ENCODE data around the gene SLC7A1. TPM values are rescaled to one million over a fixed set of nuclear protein-coding genes. Genes with fewer than 3 reads are reported as not detected.

Gene SLC7A1
- polyA plus RNA-seq, 4 donors = 3.2 to 34.6 (median 7.5) TPM

DNA sequence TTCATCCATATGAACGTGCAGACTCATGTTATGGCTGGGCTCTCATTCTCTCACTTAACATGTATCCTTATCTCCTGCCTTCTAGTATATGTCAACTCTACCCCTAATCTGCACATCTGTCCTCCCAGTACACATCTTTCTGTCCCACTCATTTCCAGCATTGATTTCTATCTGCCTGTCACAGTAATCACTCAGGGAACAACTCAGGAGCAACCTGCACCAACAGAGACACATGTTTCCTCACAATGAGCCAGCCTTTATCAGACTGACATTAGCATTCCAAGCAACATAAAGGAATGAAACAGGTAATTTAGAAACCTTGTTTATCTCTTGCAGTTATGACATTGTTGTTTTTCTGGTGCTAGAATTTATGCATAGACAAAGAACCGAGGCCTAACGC, 17.6 kb upstream of the SLC7A1 start:
- WGBS, 3 donors = 80 to 85% (median 81%) methylated on average over 3 of the region's 3 CpGs
- DNase-seq (no peak), FAIRE-seq (no peak)
- Histone ChIP-seq H3K27me3 (ENCODE audit: control insufficient read depth in 3 of 3, insufficient read depth in 3 of 3, low read length in 3 of 3) (peaks cover 0 to 7% (median 0%) of the 10 kb centered on the region in 3 donors), H3K4me1 (ENCODE audit: control insufficient read depth in 3 of 3, insufficient read depth in 2 of 3, low read depth in 1 of 3, low read length in 2 of 3) (no peaks in the 10 kb centered on the region), H3K36me3 (ENCODE audit: control insufficient read depth in 3 of 3, insufficient read depth in 2 of 3, low read depth in 1 of 3, low read length in 3 of 3) (no peaks in the 10 kb centered on the region), H3K4me3 (ENCODE audit: low read depth in 1 of 3, low read length in 3 of 3) (no peak overlapping the region), H3K27ac (ENCODE audit: low read depth in 1 of 3, low read length in 2 of 3) (no peak overlapping the region), H3K9me3 (ENCODE audit: control insufficient read depth in 2 of 2, insufficient read depth in 1 of 2, low read depth in 1 of 2, low read length in 1 of 2) (no peaks in the 10 kb centered on the region)

- WGBS, 3 donors = 97% methylated on average over 1 of the region's 1 CpG
- Histone ChIP-seq H3K36me3 (ENCODE audit: control insufficient read depth in 3 of 3, insufficient read depth in 2 of 3, low read depth in 1 of 3, low read length in 3 of 3) (no peaks in the 10 kb centered on the region), H3K27ac (ENCODE audit: low read depth in 1 of 3, low read length in 2 of 3) (no peak overlapping the region), H3K4me3 (ENCODE audit: low read depth in 1 of 3, low read length in 3 of 3) (no peak overlapping the region), H3K9me3 (ENCODE audit: control insufficient read depth in 2 of 2, insufficient read depth in 1 of 2, low read depth in 1 of 2, low read length in 1 of 2) (no peaks in the 10 kb centered on the region), H3K27me3 (ENCODE audit: control insufficient read depth in 3 of 3, insufficient read depth in 3 of 3, low read length in 3 of 3) (peaks cover 0 to 3% (median under 1%) of the 10 kb centered on the region in 3 donors), H3K4me1 (ENCODE audit: control insufficient read depth in 3 of 3, insufficient read depth in 2 of 3, low read depth in 1 of 3, low read length in 2 of 3) (no peaks in the 10 kb centered on the region)
- DNase-seq = no peak
- FAIRE-seq = no peak
Measured at GRCh38 chr13:29607465-29607864, 12.0 kb upstream of the SLC7A1 start.

DNA sequence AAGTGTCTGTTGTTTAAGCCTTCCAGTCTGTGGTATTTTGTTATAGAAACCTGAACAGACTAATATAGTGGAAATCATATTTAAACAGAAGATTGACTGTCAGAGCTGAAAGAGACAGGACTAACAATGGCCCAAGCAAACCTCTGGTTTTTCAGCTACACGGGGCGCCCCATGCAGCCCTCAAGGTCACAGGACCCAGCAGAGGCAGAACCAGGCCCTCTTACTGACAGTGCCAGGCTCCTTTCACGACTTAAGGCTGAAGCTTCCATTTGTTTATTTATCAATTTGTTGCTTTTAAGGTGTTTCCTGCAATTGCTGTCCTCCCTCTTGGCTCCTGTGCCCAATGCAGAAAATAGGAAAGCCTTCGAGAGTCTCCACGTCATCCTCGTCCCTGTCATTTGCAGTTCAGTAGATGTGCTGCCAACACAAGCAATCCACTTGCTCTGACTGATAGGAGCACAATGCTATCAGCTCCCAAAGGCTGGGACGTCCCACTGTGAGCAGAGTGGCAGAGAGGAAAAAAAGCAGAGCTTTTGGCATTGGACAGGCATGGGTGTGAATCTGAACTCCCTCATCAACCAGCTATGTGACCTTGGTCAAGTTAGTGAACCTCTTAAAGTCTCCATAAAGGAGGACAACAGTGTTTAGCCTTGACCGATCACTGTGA, 10.5 kb upstream of the SLC7A1 start:
- no peak for DNase-seq
- Histone ChIP-seq H3K27me3 (ENCODE audit: control insufficient read depth in 3 of 3, insufficient read depth in 3 of 3, low read length in 3 of 3) (peaks cover 0 to 3% (median 0%) of the 10 kb centered on the region in 3 donors), H3K27ac (ENCODE audit: low read depth in 1 of 3, low read length in 2 of 3) (no peak overlapping the region), H3K36me3 (ENCODE audit: control insufficient read depth in 3 of 3, insufficient read depth in 2 of 3, low read depth in 1 of 3, low read length in 3 of 3) (no peaks in the 10 kb centered on the region), H3K4me1 (ENCODE audit: control insufficient read depth in 3 of 3, insufficient read depth in 2 of 3, low read depth in 1 of 3, low read length in 2 of 3) (no peaks in the 10 kb centered on the region), H3K4me3 (ENCODE audit: low read depth in 1 of 3, low read length in 3 of 3) (no peak overlapping the region), H3K9me3 (ENCODE audit: control insufficient read depth in 2 of 2, insufficient read depth in 1 of 2, low read depth in 1 of 2, low read length in 1 of 2) (no peaks in the 10 kb centered on the region)
- 72 to 75% (median 72%) methylated on average over 8 of the region's 8 CpGs for WGBS, 3 donors
- no peak for FAIRE-seq

DNA sequence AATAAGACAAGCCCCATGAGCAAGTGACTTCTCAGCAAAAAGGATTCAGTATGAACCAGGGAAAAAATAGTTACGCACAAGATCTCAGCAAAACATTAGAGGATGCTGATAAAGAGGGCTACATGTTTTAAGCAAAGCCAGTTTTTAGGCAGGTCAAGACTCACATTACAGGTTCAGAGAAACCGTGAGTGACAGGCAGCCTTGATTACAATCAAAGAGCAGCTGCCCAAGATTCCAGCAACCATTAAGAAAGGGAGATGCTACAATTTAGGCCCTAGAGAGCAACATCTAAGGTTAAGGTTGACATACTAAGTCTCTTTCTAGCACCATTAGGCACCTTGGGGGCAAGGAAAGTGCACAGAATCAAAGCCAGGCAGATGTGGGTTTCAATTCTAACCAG, 2.8 kb upstream of the SLC7A1 start:
- Histone ChIP-seq H3K27me3 (ENCODE audit: control insufficient read depth in 3 of 3, insufficient read depth in 3 of 3, low read length in 3 of 3) (peaks cover 0 to 11% (median 0%) of the 10 kb centered on the region in 3 donors), H3K36me3 (ENCODE audit: control insufficient read depth in 3 of 3, insufficient read depth in 2 of 3, low read depth in 1 of 3, low read length in 3 of 3) (no peaks in the 10 kb centered on the region), H3K4me1 (ENCODE audit: control insufficient read depth in 3 of 3, insufficient read depth in 2 of 3, low read depth in 1 of 3, low read length in 2 of 3) (peaks cover 0 to 6% (median 0%) of the 10 kb centered on the region in 3 donors), H3K4me3 (ENCODE audit: low read depth in 1 of 3, low read length in 3 of 3) (no peak overlapping the region), H3K9me3 (ENCODE audit: control insufficient read depth in 2 of 2, insufficient read depth in 1 of 2, low read depth in 1 of 2, low read length in 1 of 2) (no peaks in the 10 kb centered on the region), H3K27ac (ENCODE audit: low read depth in 1 of 3, low read length in 2 of 3) (no peak overlapping the region)
- DNase-seq = no peak
- FAIRE-seq = no peak
- WGBS, 3 donors = 94 to 98% (median 94%) methylated on average over 2 of the region's 2 CpGs

- Histone ChIP-seq H3K27me3 (ENCODE audit: control insufficient read depth in 3 of 3, insufficient read depth in 3 of 3, low read length in 3 of 3) (peaks cover 0 to 11% (median 0%) of the 10 kb centered on the region in 3 donors), H3K4me3 (ENCODE audit: low read depth in 1 of 3, low read length in 3 of 3) (no peak overlapping the region), H3K27ac (ENCODE audit: low read depth in 1 of 3, low read length in 2 of 3) (no peak overlapping the region), H3K4me1 (ENCODE audit: control insufficient read depth in 3 of 3, insufficient read depth in 2 of 3, low read depth in 1 of 3, low read length in 2 of 3) (peaks cover 0 to 6% (median 0%) of the 10 kb centered on the region in 3 donors), H3K9me3 (ENCODE audit: control insufficient read depth in 2 of 2, insufficient read depth in 1 of 2, low read depth in 1 of 2, low read length in 1 of 2) (no peaks in the 10 kb centered on the region), H3K36me3 (ENCODE audit: control insufficient read depth in 3 of 3, insufficient read depth in 2 of 3, low read depth in 1 of 3, low read length in 3 of 3) (no peaks in the 10 kb centered on the region)
- FAIRE-seq (no peak), DNase-seq (no peak)
- 96 to 98% (median 96%) methylated on average over 3 of the region's 3 CpGs for WGBS, 3 donors
Measured at GRCh38 chr13:29597706-29598105, 2.2 kb upstream of the SLC7A1 start.

GRCh38 chr13:29597246-29597645, 1.8 kb upstream of the SLC7A1 start:
- H3K27ac ChIP-seq (ENCODE audit: low read depth in 1 of 3, low read length in 2 of 3) = no peak overlapping the region
- H3K4me3 ChIP-seq (ENCODE audit: low read depth in 1 of 3, low read length in 3 of 3) = no peak overlapping the region
- H3K27me3 ChIP-seq (ENCODE audit: control insufficient read depth in 3 of 3, insufficient read depth in 3 of 3, low read length in 3 of 3) = peaks cover 0 to 8% (median 0%) of the 10 kb centered on the region in 3 donors
- H3K4me1 ChIP-seq (ENCODE audit: control insufficient read depth in 3 of 3, insufficient read depth in 2 of 3, low read depth in 1 of 3, low read length in 2 of 3) = peaks cover 0 to 6% (median 0%) of the 10 kb centered on the region in 3 donors
- 91 to 92% (median 92%) methylated on average over 10 of the region's 10 CpGs for WGBS, 3 donors
- no peaks in the 10 kb centered on the region for H3K9me3 ChIP-seq (ENCODE audit: control insufficient read depth in 2 of 2, insufficient read depth in 1 of 2, low read depth in 1 of 2, low read length in 1 of 2)
- FAIRE-seq (no peak), DNase-seq (no peak)
- no peaks in the 10 kb centered on the region for H3K36me3 ChIP-seq (ENCODE audit: control insufficient read depth in 3 of 3, insufficient read depth in 2 of 3, low read depth in 1 of 3, low read length in 3 of 3)

DNA sequence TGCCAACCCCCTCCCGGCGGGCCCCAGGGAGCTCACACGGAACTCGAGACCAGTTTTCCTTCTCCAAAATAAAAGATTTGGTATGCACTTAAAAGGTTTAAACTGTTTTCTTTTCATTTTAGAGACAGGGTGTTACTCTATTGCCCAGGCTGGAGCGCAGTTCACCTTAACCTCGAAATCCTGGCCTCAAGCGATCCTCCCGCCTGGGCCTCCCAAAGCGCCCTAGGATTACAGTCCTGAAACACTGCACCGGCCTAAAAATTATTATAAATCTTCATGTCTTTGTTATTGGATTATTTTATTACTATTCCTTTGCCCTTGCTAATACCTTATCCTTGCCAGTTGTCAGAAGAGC, 553 bp upstream of the SLC7A1 start:
- no peak for FAIRE-seq
- H3K27ac ChIP-seq (ENCODE audit: low read depth in 1 of 3, low read length in 2 of 3) = peak overlapping the region in 1 of 3 donors; percentile 47
- 34 to 42% (median 42%) methylated on average over 10 of the region's 10 CpGs for WGBS, 3 donors

DNA sequence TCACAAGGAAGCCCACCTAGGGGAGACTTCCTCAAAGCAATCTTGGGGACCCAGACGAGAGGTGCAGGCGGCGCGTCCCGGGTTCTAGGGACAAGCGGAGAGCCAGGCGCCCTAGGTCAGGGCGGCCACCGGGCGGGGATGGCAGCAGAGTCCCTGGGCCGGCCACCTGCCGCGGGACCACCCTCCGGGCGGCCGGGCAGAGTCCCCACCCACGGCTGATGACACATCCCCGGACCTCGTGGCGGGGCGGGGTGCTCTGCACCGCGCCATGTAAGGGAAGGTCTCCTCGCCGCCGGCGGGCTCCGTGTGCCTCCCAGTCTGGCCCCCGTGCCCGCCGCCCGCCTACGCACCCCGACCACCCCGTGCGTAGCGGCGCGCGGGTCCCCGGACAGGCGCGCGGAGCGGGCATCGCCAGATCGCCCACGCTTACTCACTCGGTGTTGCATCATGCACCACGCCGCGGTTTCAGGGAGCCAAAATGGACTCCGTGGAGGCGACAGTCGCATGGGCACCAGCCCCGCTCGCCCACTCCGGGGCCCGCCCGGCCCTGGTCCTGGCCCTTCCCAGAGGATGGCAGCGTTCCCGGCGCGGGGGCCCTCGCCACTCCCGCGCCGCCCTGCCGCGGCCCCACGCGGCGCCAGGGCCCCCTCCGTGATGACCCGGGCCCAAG, 643 bp downstream of the SLC7A1 start:
- no peak for FAIRE-seq

More for the DNA sequence above, 553 bp upstream of the SLC7A1 start:
- H3K36me3 ChIP-seq (ENCODE audit: control insufficient read depth in 3 of 3, insufficient read depth in 2 of 3, low read depth in 1 of 3, low read length in 3 of 3) = no peaks in the 10 kb centered on the region
- peaks cover 0 to 7% (median 0%) of the 10 kb centered on the region in 3 donors for H3K27me3 ChIP-seq (ENCODE audit: control insufficient read depth in 3 of 3, insufficient read depth in 3 of 3, low read length in 3 of 3)
- peaks cover 0 to 6% (median 0%) of the 10 kb centered on the region in 3 donors for H3K4me1 ChIP-seq (ENCODE audit: control insufficient read depth in 3 of 3, insufficient read depth in 2 of 3, low read depth in 1 of 3, low read length in 2 of 3)
- H3K4me3 ChIP-seq (ENCODE audit: low read depth in 1 of 3, low read length in 3 of 3) = peak overlapping the region in 2 of 3 donors; percentile 49 to 88
- no peaks in the 10 kb centered on the region for H3K9me3 ChIP-seq (ENCODE audit: control insufficient read depth in 2 of 2, insufficient read depth in 1 of 2, low read depth in 1 of 2, low read length in 1 of 2)
- DNase-seq = no peak

More for the DNA sequence above, 643 bp downstream of the SLC7A1 start:
- peaks cover 0 to 6% (median 0%) of the 10 kb centered on the region in 3 donors for H3K4me1 ChIP-seq (ENCODE audit: control insufficient read depth in 3 of 3, insufficient read depth in 2 of 3, low read depth in 1 of 3, low read length in 2 of 3)
- H3K27ac ChIP-seq (ENCODE audit: low read depth in 1 of 3, low read length in 2 of 3) = peak overlapping the region; percentile 68 to 91 (median 82)
- H3K36me3 ChIP-seq (ENCODE audit: control insufficient read depth in 3 of 3, insufficient read depth in 2 of 3, low read depth in 1 of 3, low read length in 3 of 3) = peaks cover 0 to 2% (median 0%) of the 10 kb centered on the region in 3 donors
- H3K9me3 ChIP-seq (ENCODE audit: control insufficient read depth in 2 of 2, insufficient read depth in 1 of 2, low read depth in 1 of 2, low read length in 1 of 2) = no peaks in the 10 kb centered on the region
- H3K4me3 ChIP-seq (ENCODE audit: low read depth in 1 of 3, low read length in 3 of 3) = peak overlapping the region; percentile 65 to 88 (median 77)
- H3K27me3 ChIP-seq (ENCODE audit: control insufficient read depth in 3 of 3, insufficient read depth in 3 of 3, low read length in 3 of 3) = peaks cover 0 to 7% (median 0%) of the 10 kb centered on the region in 3 donors
- 0 to 1% (median 1%) methylated on average over 64 to 75 of the region's 75 CpGs for WGBS, 3 donors
- peak; percentile 43 to 88 for DNase-seq
